Breast epithelium (tissue), 4 donors: ENCODE results near the gene CASZ1. TPM values are rescaled to one million over a fixed set of nuclear protein-coding genes. Genes with fewer than 3 reads are reported as not detected.

Experiments
- DNase-seq, 2 donors: peaks; one replicate each; pipeline ENCODE4 v3.0.0-alpha.2; 2019; ENCODE audit warnings: low spot score in 2 of 2
- H3K27ac ChIP-seq, 2 donors: fragments of 200-600 bp; sonication (generic) in 1 of 2; one replicate each; pipeline ENCODE4 v1.5.1; 2016 to 2019; ENCODE audit warnings: mild to moderate bottlenecking in 1 of 2
- H3K27me3 ChIP-seq, 2 donors: fragments of 200-600 bp; sonication (generic) in 1 of 2; one replicate each; pipeline versions ENCODE4 v1.5.1 to v1.6.0; 2017 to 2019; ENCODE audit warnings: control low read depth in 1 of 2, mild to moderate bottlenecking in 1 of 2
- H3K36me3 ChIP-seq: fragments of 200-600 bp; one replicate; pipeline ENCODE4 v1.5.1; 2019
- H3K4me1 ChIP-seq, 2 donors: fragments of 200-600 bp; sonication (generic); one replicate each; pipeline ENCODE4 v1.5.1; 2016 to 2019; ENCODE audit warnings: control low read depth in 1 of 2
- H3K4me3 ChIP-seq, 3 donors: fragments of 200-600 bp; sonication (generic); 1 replicate in 2 of 3; 2 replicates in 1 of 3; pipeline ENCODE4 v1.5.1; 2016 to 2019; ENCODE audit warnings: mild to moderate bottlenecking in 3 of 3, moderate library complexity in 2 of 3
- H3K9me3 ChIP-seq, 2 donors: fragments of 200-600 bp; sonication (generic) in 1 of 2; one replicate each; pipeline ENCODE4 v1.5.1; 2016 to 2019; ENCODE audit warnings: control low read depth in 1 of 2
- CTCF ChIP-seq, 3 donors: fragments of 450-650 bp; IDR thresholded peaks; one replicate each; pipeline ENCODE4 v1.5.1; 2016 to 2017; ENCODE audit warnings: antibody characterized with exemption in 3 of 3, mild to moderate bottlenecking in 3 of 3, moderate library complexity in 3 of 3
- POLR2A ChIP-seq: fragments of 450-650 bp; IDR thresholded peaks from one replicate; pipeline ENCODE4 v1.6.1; 2016; ENCODE audit warnings: antibody characterized with exemption, mild to moderate bottlenecking, moderate library complexity
- POLR2AphosphoS5 ChIP-seq, 3 donors: sonication (generic); formaldehyde crosslinking; IDR thresholded peaks; one replicate each; pipeline ENCODE4 v1.6.1; 2017; ENCODE audit warnings: antibody characterized with exemption in 3 of 3
- intact Hi-C: fragments of 100-400 bp; cut with DNase I; formaldehyde crosslinking; loops from one replicate; pipeline ENCODE4 v1.15.1; 2023; ENCODE audit warnings: low total_unique reads
- total RNA-seq, 3 donors: library from RNA; depleted of rRNA; stranded (reverse); fragments of >200 nt; gene quantifications; one replicate each; pipeline ENCODE4 v1.1.0, GENCODE V29; 2016

CASZ1 gene
- total RNA-seq, 3 donors from 2014 or later, result 1.1 to 39.1 (median 32.4) TPM

DNA sequence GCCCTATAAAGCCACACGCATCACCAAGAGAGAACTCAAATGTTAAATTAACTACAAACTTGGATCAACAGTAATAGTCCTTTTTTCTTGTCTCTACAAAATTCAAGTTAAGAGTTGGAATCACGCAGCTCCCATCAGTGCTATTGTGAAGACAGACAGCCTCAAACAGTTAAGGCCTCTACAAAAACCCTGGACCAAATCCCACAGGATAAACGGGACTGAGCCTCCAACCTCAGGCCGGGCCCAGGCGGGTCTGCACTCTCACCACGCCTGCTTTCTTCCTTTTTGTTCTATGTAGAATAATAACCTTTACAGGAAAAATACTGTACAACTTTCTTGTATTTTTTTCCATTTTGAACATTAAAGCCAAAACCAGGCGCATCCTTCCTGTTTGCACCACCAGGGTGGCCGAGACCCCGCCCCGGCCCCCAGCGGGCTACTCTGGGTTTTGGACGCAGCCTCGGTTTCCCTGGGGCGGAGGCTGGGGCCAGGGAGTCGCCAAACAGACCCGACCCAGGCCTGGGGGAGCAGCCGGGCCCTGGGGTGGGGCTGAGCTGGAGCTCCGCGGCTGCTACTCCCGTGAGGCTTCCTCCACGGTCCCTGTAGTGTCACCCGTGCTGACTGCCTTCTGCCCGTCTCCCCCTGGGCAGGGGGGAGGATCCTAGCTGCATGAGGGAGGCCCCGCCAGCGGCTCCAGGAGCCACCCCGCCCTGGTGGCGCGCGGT lies 158.4 kb downstream of the CASZ1 start:
- TF ChIP-seq POLR2AphosphoS5 (IDR thresholded peaks at IDR 0.05) (no peak), POLR2A (no peak), CTCF (IDR thresholded peaks at IDR 0.05) (no peak)
- no peaks in the 10 kb centered on the region for H3K36me3 ChIP-seq
- peak overlapping the region; percentile 27 to 52 (median 28) for H3K4me3 ChIP-seq
- no peak for DNase-seq
- intact Hi-C loops, result no loop called here
- peaks cover 0 to 2% of the 10 kb centered on the region in 2 donors for H3K27me3 ChIP-seq
- H3K27ac ChIP-seq, result peak overlapping the region; percentile 88 to 95
- H3K9me3 ChIP-seq, result no peaks in the 10 kb centered on the region
- peaks cover 26 to 37% of the 10 kb centered on the region in 2 donors for H3K4me1 ChIP-seq

DNA sequence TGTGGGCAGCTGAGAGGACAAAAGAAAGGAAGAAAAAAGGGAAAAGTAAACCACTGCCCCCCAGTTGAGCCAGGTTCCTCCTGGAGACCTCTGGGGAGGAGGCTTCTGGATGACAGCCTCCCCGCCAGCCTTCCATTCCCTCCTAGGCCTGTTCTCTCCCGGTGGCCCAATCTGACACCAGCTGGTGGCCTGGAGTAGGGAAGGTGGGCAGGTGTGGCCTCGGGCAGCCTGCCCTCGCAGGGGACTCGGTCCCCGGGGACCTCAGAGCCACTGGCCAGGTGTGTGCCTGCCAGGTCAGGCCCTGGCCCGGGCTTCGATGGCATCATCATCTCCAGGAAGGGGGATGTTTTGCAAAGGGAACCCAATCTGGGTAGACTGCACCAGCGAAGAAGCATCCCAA lies 159.0 kb downstream of the CASZ1 start:
- Histone ChIP-seq H3K4me1 (peaks cover 26 to 37% of the 10 kb centered on the region in 2 donors), H3K27me3 (peaks cover 0 to 2% of the 10 kb centered on the region in 2 donors), H3K36me3 (no peaks in the 10 kb centered on the region), H3K9me3 (no peaks in the 10 kb centered on the region), H3K4me3 (no peak overlapping the region), H3K27ac (peak overlapping the region; percentile 88 to 95)
- DNase-seq, result no peak
- intact Hi-C loops, result no loop called here
- TF ChIP-seq CTCF (IDR thresholded peaks at IDR 0.05) (no peak), POLR2A (no peak), POLR2AphosphoS5 (IDR thresholded peaks at IDR 0.05) (no peak)

DNA sequence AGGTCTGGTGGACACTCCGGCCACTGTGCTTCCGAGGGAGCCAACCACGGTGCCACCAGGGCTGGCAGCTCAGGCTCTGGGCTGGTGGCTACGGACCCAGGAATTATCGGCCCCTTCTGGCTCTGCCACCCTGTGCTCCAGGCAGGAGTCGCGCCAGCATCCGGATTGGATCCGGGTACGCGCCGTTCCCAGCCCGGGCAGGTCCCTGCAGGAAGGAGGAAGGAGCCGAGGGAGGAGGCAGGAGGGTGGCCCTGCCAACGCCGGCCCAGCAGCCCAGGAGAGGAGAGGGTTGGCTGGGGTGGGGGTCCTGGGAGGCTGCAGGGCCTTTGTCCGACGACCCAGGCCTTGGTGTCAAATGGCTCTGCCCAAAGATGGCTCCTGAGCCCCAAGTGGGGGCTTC lies 160.5 kb downstream of the CASZ1 start:
- Histone ChIP-seq H3K9me3 (no peaks in the 10 kb centered on the region), H3K4me3 (peak overlapping the region in 2 of 3 donors; percentile 27 to 45), H3K27ac (peak overlapping the region; percentile 95 to 96), H3K36me3 (no peaks in the 10 kb centered on the region), H3K4me1 (peaks cover 24 to 35% of the 10 kb centered on the region in 2 donors), H3K27me3 (peaks cover 0 to 2% of the 10 kb centered on the region in 2 donors)
- intact Hi-C loops, result no loop called here
- TF ChIP-seq POLR2AphosphoS5 (IDR thresholded peaks at IDR 0.05) (peak; percentile 37 to 79 (median 64)), CTCF (IDR thresholded peaks at IDR 0.05) (no peak)
- DNase-seq, result peak; percentile 94 to 95

DNA sequence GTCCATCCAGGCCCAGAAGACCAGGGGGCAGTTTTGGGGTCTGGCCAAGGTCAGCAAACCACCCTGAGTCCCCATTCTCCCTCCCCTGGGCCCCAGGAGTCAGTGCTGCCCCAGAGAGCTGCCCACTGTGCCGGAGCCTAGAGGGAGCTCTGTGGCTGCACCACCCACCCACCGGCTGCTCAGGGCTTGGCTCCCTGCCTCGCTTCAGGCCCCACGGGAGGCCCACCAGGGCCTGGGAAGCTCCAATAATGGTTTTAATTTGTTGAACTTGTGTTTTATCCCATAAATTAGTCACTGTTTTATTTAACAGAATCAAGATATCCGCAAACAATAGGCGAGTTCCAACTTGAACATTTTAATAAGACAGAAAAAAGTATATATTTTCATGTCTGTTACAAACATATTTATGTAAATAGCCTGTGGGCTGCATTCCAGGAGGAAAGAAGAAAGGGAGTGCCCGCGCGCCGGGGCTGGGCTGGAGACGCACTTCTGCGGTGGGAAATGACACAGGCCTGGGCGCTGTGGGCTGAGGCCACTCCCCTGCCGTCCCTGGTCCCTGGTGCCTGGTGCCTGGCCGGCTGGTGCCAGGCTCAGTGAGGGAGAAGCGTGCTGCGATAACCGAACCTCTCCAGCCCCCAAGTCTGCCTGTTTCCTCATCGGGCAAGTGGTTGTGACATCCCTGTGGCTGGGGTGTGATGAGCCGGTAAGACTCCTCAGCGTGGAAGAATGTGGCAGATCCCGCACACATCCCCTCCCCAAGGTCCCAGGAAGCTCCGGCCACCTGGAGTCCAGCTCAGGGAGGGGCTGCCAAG lies 161.2 kb downstream of the CASZ1 start:
- Histone ChIP-seq H3K4me1 (peaks cover 18 to 28% of the 10 kb centered on the region in 2 donors), H3K27ac (peak overlapping the region; percentile 95 to 96), H3K9me3 (no peaks in the 10 kb centered on the region), H3K36me3 (no peaks in the 10 kb centered on the region), H3K27me3 (peaks cover 0 to 2% of the 10 kb centered on the region in 2 donors), H3K4me3 (peak overlapping the region in 2 of 3 donors; percentile 27 to 45)
- no peak for TF ChIP-seq CTCF (IDR thresholded peaks at IDR 0.05)
- peak; percentile 9 for TF ChIP-seq POLR2A
- TF ChIP-seq POLR2AphosphoS5 (IDR thresholded peaks at IDR 0.05), result peak in 2 of 3 donors; percentile 4 to 11
- DNase-seq, result peak in 1 of 2 donors; percentile 79
- intact Hi-C loops, result no loop called here
